Measurements from ENCODE around the gene SKP2. TPM values are rescaled to one million over a fixed set of nuclear protein-coding genes. Genes with fewer than 3 reads are reported as not detected.

The SKP2 gene
- total RNA-seq, 1 donor from 2014 or later = 31.4 TPM

GRCh38 chr5:36136581-36136980 lies 15.3 kb upstream of the SKP2 start:
- Mint-ChIP-seq H3K4me1 (ENCODE audit: low read depth, unreplicated experiment) (no peaks in the 10 kb centered on the region), H3K9me3 (ENCODE audit: unreplicated experiment) (no peaks in the 10 kb centered on the region), H3K36me3 (ENCODE audit: low read depth, unreplicated experiment) (peaks cover 3% of the 10 kb centered on the region), H3K27me3 (ENCODE audit: low read depth, unreplicated experiment) (no peaks in the 10 kb centered on the region), H3K27ac (ENCODE audit: unreplicated experiment) (no peak overlapping the region), H3K4me3 (ENCODE audit: unreplicated experiment) (no peak overlapping the region)
- Histone ChIP-seq H4K20me1 (ENCODE audit: insufficient read depth, low read length) (no peaks in the 10 kb centered on the region), H3K36me3 (ENCODE audit: insufficient read depth, low read length) (no peaks in the 10 kb centered on the region), H3K9ac (ENCODE audit: low read length) (no peak overlapping the region), H3K79me2 (ENCODE audit: insufficient read depth, low read length) (no peaks in the 10 kb centered on the region), H3K4me1 (ENCODE audit: insufficient read depth, low read length) (no peaks in the 10 kb centered on the region), H3K9me3 (ENCODE audit: insufficient read depth, low read depth, low read length) (peaks cover 4% of the 10 kb centered on the region), H3K27ac (ENCODE audit: low read depth, low read length) (no peak overlapping the region), H3K4me2 (ENCODE audit: low read length) (no peak overlapping the region), H2AFZ (ENCODE audit: low read depth, low read length) (no peak overlapping the region), H3K27me3 (ENCODE audit: insufficient read depth, low read length) (no peaks in the 10 kb centered on the region), H3K4me3 (ENCODE audit: insufficient read depth, low read depth, low read length) (no peak overlapping the region)
- no peak for FAIRE-seq
- DNase-seq (ENCODE audit: low read depth) = no peak
- TF ChIP-seq EZH2 (IDR thresholded peaks at IDR 0.05; ENCODE audit: insufficient read depth, low read length) (no peak), CTCF (IDR thresholded peaks at IDR 0.05; ENCODE audit: insufficient read depth, low read depth, low read length) (no peak)

GRCh38 chr5:36138900-36139683 lies 12.8 kb upstream of the SKP2 start:
- H3K36me3 ChIP-seq (ENCODE audit: insufficient read depth, low read length) = peaks cover 2% of the 10 kb centered on the region
- H3K4me2 ChIP-seq (ENCODE audit: low read length) = no peak overlapping the region
- FAIRE-seq = no peak
- peaks cover 4% of the 10 kb centered on the region for H3K9me3 ChIP-seq (ENCODE audit: insufficient read depth, low read depth, low read length)
- TF ChIP-seq EZH2 (IDR thresholded peaks at IDR 0.05; ENCODE audit: insufficient read depth, low read length) = no peak
- TF ChIP-seq CTCF (IDR thresholded peaks at IDR 0.05; ENCODE audit: insufficient read depth, low read depth, low read length) = no peak
- no peak overlapping the region for H3K27ac ChIP-seq (ENCODE audit: low read depth, low read length)
- no peaks in the 10 kb centered on the region for H3K9me3 Mint-ChIP-seq (ENCODE audit: unreplicated experiment)
- no peak for DNase-seq (ENCODE audit: low read depth)
- H3K9ac ChIP-seq (ENCODE audit: low read length) = no peak overlapping the region
- H3K4me3 ChIP-seq (ENCODE audit: insufficient read depth, low read depth, low read length) = no peak overlapping the region
- no peak overlapping the region for H2AFZ ChIP-seq (ENCODE audit: low read depth, low read length)
- H3K27me3 Mint-ChIP-seq (ENCODE audit: low read depth, unreplicated experiment) = no peaks in the 10 kb centered on the region
- H3K27ac Mint-ChIP-seq (ENCODE audit: unreplicated experiment) = no peak overlapping the region
- H3K4me3 Mint-ChIP-seq (ENCODE audit: unreplicated experiment) = no peak overlapping the region
- H3K4me1 ChIP-seq (ENCODE audit: insufficient read depth, low read length) = no peaks in the 10 kb centered on the region
- H4K20me1 ChIP-seq (ENCODE audit: insufficient read depth, low read length) = no peaks in the 10 kb centered on the region
- H3K79me2 ChIP-seq (ENCODE audit: insufficient read depth, low read length) = peaks cover 2% of the 10 kb centered on the region
- H3K4me1 Mint-ChIP-seq (ENCODE audit: low read depth, unreplicated experiment) = no peaks in the 10 kb centered on the region
- no peaks in the 10 kb centered on the region for H3K27me3 ChIP-seq (ENCODE audit: insufficient read depth, low read length)
- peaks cover 3% of the 10 kb centered on the region for H3K36me3 Mint-ChIP-seq (ENCODE audit: low read depth, unreplicated experiment)

GRCh38 chr5:36145311-36145710 lies 6.6 kb upstream of the SKP2 start:
- Histone ChIP-seq H3K4me3 (ENCODE audit: insufficient read depth, low read depth, low read length) (no peak overlapping the region), H3K79me2 (ENCODE audit: insufficient read depth, low read length) (peaks cover 2% of the 10 kb centered on the region), H3K27ac (ENCODE audit: low read depth, low read length) (no peak overlapping the region), H3K36me3 (ENCODE audit: insufficient read depth, low read length) (peaks cover 2% of the 10 kb centered on the region), H3K4me2 (ENCODE audit: low read length) (no peak overlapping the region), H3K4me1 (ENCODE audit: insufficient read depth, low read length) (no peaks in the 10 kb centered on the region), H3K27me3 (ENCODE audit: insufficient read depth, low read length) (no peaks in the 10 kb centered on the region), H3K9me3 (ENCODE audit: insufficient read depth, low read depth, low read length) (no peaks in the 10 kb centered on the region), H4K20me1 (ENCODE audit: insufficient read depth, low read length) (no peaks in the 10 kb centered on the region), H2AFZ (ENCODE audit: low read depth, low read length) (no peak overlapping the region), H3K9ac (ENCODE audit: low read length) (no peak overlapping the region)
- TF ChIP-seq CTCF (IDR thresholded peaks at IDR 0.05; ENCODE audit: insufficient read depth, low read depth, low read length) = no peak
- no peaks in the 10 kb centered on the region for H3K9me3 Mint-ChIP-seq (ENCODE audit: unreplicated experiment)
- no peaks in the 10 kb centered on the region for H3K4me1 Mint-ChIP-seq (ENCODE audit: low read depth, unreplicated experiment)
- no peaks in the 10 kb centered on the region for H3K27me3 Mint-ChIP-seq (ENCODE audit: low read depth, unreplicated experiment)
- H3K36me3 Mint-ChIP-seq (ENCODE audit: low read depth, unreplicated experiment) = peaks cover 3% of the 10 kb centered on the region
- DNase-seq (ENCODE audit: low read depth) (no peak), FAIRE-seq (no peak)
- H3K27ac Mint-ChIP-seq (ENCODE audit: unreplicated experiment) = no peak overlapping the region
- no peak overlapping the region for H3K4me3 Mint-ChIP-seq (ENCODE audit: unreplicated experiment)

Data from astrocyte (in vitro differentiated cells and primary cell).